ENCODE results near the gene OR2B6. TPM values are rescaled to one million over a fixed set of nuclear protein-coding genes. Genes with fewer than 3 reads are reported as not detected.
A peak's percentile ranks its signal among the peaks of the same experiment; 100 is the strongest.

The OR2B6 gene
- total and polyA plus RNA-seq, 2 of the 8 experiments (the other 6 are each of a cell fraction or from before 2014, with no cell fraction given), result 0.26 TPM; not detected in 1

DNA sequence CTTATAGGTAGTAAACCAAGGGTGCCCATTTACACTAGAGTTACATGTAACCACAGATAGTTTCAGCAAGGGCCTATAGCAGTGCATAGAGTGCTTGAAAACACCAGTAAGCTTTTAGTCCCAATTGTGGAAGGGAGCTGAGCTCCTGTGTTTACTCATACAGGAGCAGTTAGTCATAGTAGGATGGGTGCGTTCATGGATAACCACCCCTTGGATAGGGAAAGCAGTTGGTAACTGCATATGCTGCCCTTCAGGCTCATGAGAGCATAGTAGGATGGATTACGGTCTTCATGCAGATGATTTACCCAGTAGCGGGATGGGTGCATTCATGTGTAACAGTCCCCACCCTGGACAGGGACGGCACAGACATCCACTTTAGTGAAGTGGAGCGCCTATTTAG lies 45.1 kb downstream of the OR2B6 start:
- peaks cover 7 to 29% (median 18%) of the 10 kb centered on the region in 4 experiments for H3K4me1 ChIP-seq (replicated peaks in 1 of 4; ENCODE audit: control insufficient read depth in 3 of 4, insufficient read depth in 4 of 4, low read length in 3 of 4)
- no peak overlapping the region for H2AFZ ChIP-seq (ENCODE audit: low read length)
- no peaks in the 10 kb centered on the region; the same call in 1 of the 2 replicates for H3K79me1 ChIP-seq (ENCODE audit: low read depth, low read length)
- no peak overlapping the region for H4K5ac ChIP-seq (ENCODE audit: insufficient read length, low read depth, low read length)
- no peak overlapping the region for H4K91ac ChIP-seq (replicated peaks; ENCODE audit: insufficient read length, low read length)
- H3K36me3 ChIP-seq (ENCODE audit: control insufficient read depth in 2 of 4, insufficient read depth in 4 of 4, low read length in 3 of 4), result no peaks in the 10 kb centered on the region
- no peaks in the 10 kb centered on the region for H3K27me3 ChIP-seq (replicated peaks in 1 of 4; ENCODE audit: control insufficient read depth in 3 of 4, extremely low read depth in 1 of 4, insufficient read depth in 3 of 4, low read length in 3 of 4)
- H2BK5ac ChIP-seq (ENCODE audit: low read depth, low read length), result no peak overlapping the region
- H3K9me3 ChIP-seq (ENCODE audit: insufficient read depth in 2 of 2, low read depth in 1 of 2, low read length in 1 of 2), result no peaks in the 10 kb centered on the region
- no peak overlapping the region for H3K4me3 ChIP-seq (ENCODE audit: extremely low read depth in 1 of 4, insufficient read depth in 2 of 4, low read depth in 3 of 4, low read length in 4 of 4)
- H3K4me2 ChIP-seq (ENCODE audit: insufficient read depth in 1 of 2, low read depth in 2 of 2, low read length in 2 of 2), result no peak overlapping the region
- no peak overlapping the region for H3K9ac ChIP-seq (replicated peaks in 1 of 4; ENCODE audit: extremely low read depth in 1 of 4, low read depth in 3 of 4, low read length in 3 of 4)
- H3K27ac ChIP-seq (ENCODE audit: low read depth, low read length), result no peak overlapping the region
- no peak overlapping the region for H3K4ac ChIP-seq (replicated peaks; ENCODE audit: insufficient read length, low read depth, low read length)
- ChIA-PET POLR2A (ENCODE audit: partially characterized antibody) (interaction anchor here (1.5 kb wide), 1 partner anchor 109 kb away, joined by 5 read pairs; a partner anchor contains a TSS), CTCF (ENCODE audit: partially characterized antibody) (interaction anchor here (0.6 kb wide), 1 partner anchor 78 kb away, joined by 3 read pairs; the partner anchor contains the start of gene ZNF165)
- 0 out of 2 replicates have a peak, but pooled peaks cover 2% of the 10 kb centered on the region for H3K23me2 ChIP-seq (ENCODE audit: low read depth, low read length)
- WGBS, 2 experiments (ENCODE audit: extremely low coverage in 1 of 2, insufficient coverage in 1 of 2, insufficient read length in 1 of 2, insufficient replicate concordance in 2 of 2, low coverage in 1 of 2, low lambda C conversion rate in 2 of 2, missing lambda C conversion rate in 1 of 2), result 92% methylated on average over 5 of the region's 5 CpGs; no CpG with 5 or more reads in 1 of the 2 experiments
- H3K56ac ChIP-seq (replicated peaks; ENCODE audit: insufficient read length, low read depth, low read length), result no peak overlapping the region
- no peaks in the 10 kb centered on the region for H3K79me2 ChIP-seq (ENCODE audit: control insufficient read depth in 1 of 2, insufficient read depth in 2 of 2, low read length in 2 of 2)
- no peak overlapping the region for H4K8ac ChIP-seq (ENCODE audit: extremely low read depth, insufficient read depth, low read length)
- H2BK15ac ChIP-seq (ENCODE audit: low read length), result 0 out of 2 replicates have a peak overlapping the region, but pooled peaks have one; percentile 40
- H3K14ac ChIP-seq (ENCODE audit: insufficient read length), result no peak overlapping the region
- H2BK12ac ChIP-seq (ENCODE audit: low read depth, low read length), result 0 out of 2 replicates have a peak overlapping the region, but pooled peaks have one; percentile 39
- H2BK20ac ChIP-seq (ENCODE audit: low read length), result peak overlapping the region; percentile 55; the same call in 1 of the 2 replicates
- DNase-seq (ENCODE audit: low read depth in 1 of 2, low spot score in 2 of 2) (no peak), FAIRE-seq (no peak)
- no peak overlapping the region for H3K23ac ChIP-seq (ENCODE audit: insufficient read length)
- H3K18ac ChIP-seq (ENCODE audit: extremely low read depth, low read length), result 0 out of 2 replicates have a peak overlapping the region, but pooled peaks have one; percentile 14
- H4K20me1 ChIP-seq (replicated peaks in 1 of 2; ENCODE audit: control insufficient read depth in 1 of 2, insufficient read depth in 2 of 2, low read length in 2 of 2), result no peaks in the 10 kb centered on the region
- no peak overlapping the region; the same call in 1 of the 2 replicates for H2AK5ac ChIP-seq (ENCODE audit: low read depth, low read length)
- no peak overlapping the region for H2BK120ac ChIP-seq (replicated peaks; ENCODE audit: low read depth, low read length)
- TF ChIP-seq, protein P1, sequence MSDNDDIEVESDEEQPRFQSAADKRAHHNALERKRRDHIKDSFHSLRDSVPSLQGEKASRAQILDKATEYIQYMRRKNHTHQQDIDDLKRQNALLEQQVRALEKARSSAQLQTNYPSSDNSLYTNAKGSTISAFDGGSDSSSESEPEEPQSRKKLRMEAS (IDR thresholded peaks at IDR 0.05), result no peak
- no peak for TF ChIP-seq NRF1 (IDR thresholded peaks at IDR 0.05; ENCODE audit: low read depth, low read length)
- TF ChIP-seq FOSL1 (IDR thresholded peaks at IDR 0.05; ENCODE audit: insufficient read depth, low read depth, low read length), result no peak
- TF ChIP-seq BCL11A (IDR thresholded peaks at IDR 0.05; ENCODE audit: low read depth in 2 of 2, low read length in 2 of 2), result no peak
- TF ChIP-seq KDM5A (IDR thresholded peaks at IDR 0.05; ENCODE audit: low read length), result no peak
- no peak for TF ChIP-seq CEBPB (IDR thresholded peaks at IDR 0.05; ENCODE audit: low read depth, low read length)
- TF ChIP-seq SP4 (IDR thresholded peaks at IDR 0.05; ENCODE audit: low read length), result no peak
